ENCODE measurements around the gene PPIF.

GRCh38 chr10:79323602-79324001 lies 23.7 kb upstream of the PPIF start:
- no peak for TF ChIP-seq CTCF (conservative IDR thresholded peaks at IDR 0.05)
- TF ChIP-seq EZH2 (IDR thresholded peaks at IDR 0.05; ENCODE audit: low read depth): no peak
